WTC11 (cell line): Measurements from ENCODE around the gene EIF2B5. TPM values are rescaled to one million over a fixed set of nuclear protein-coding genes. Genes with fewer than 3 reads are reported as not detected.

Experiments used
- ATAC-seq: fragments of 200-7000 bp; cut with Tn5 transposase; 2 replicates; pipeline ENCODE4 v1.10.0; 2021; ENCODE audit warnings: mild to moderate bottlenecking, moderate library complexity
- CTCF ChIA-PET: fragments of 300-600 bp; sonication (Branson Sonifier 250); formaldehyde crosslinking; loops from one replicate; lab custom pipeline; 2021; ENCODE audit warnings: antibody characterized with exemption; lab: Charles Lee
- POLR2A ChIA-PET: fragments of 350-600 bp; sonication (Branson Sonifier 250); formaldehyde crosslinking; loops from one replicate; lab custom pipeline; 2021; ENCODE audit warnings: antibody characterized with exemption; lab: Charles Lee
- DNase-seq: peaks from one replicate; pipeline ENCODE4 v3.0.0; 2021; ENCODE audit warnings: low spot score
- H3K27ac Mint-ChIP-seq: 2 replicates; pipeline ENCODE4 v1.8.0; 2021; ENCODE audit warnings: mixed read lengths
- H3K27me3 Mint-ChIP-seq: 2 replicates; pipeline ENCODE4 v1.8.0; 2021; ENCODE audit warnings: low read depth, mild to moderate bottlenecking, moderate library complexity, mixed read lengths
- H3K36me3 Mint-ChIP-seq: 2 replicates; pipeline ENCODE4 v1.8.0; 2021; ENCODE audit warnings: mixed read lengths
- H3K4me1 Mint-ChIP-seq: 2 replicates; pipeline ENCODE4 v1.8.0; 2022; ENCODE audit warnings: mixed read lengths
- H3K4me3 Mint-ChIP-seq: 2 replicates; pipeline ENCODE4 v1.8.0; 2021; ENCODE audit warnings: mild to moderate bottlenecking, moderate library complexity, mixed read lengths
- H3K9me3 Mint-ChIP-seq: 2 replicates; pipeline ENCODE4 v1.8.0; 2021; ENCODE audit warnings: mixed read lengths
- ELF4 ChIP-seq: sonication (generic); formaldehyde crosslinking; IDR thresholded peaks from 2 replicates; pipeline ENCODE4 v1.8.1; 2022; ENCODE audit warnings: low read depth, mild to moderate bottlenecking, moderate library complexity, missing genetic modification reagents
- ESRRA ChIP-seq: sonication (generic); formaldehyde crosslinking; IDR thresholded peaks from 2 replicates; pipeline ENCODE4 v1.8.1; 2022; ENCODE audit warnings: mild to moderate bottlenecking, missing genetic modification reagents, borderline replicate concordance
- GABPB1 ChIP-seq: sonication (generic); formaldehyde crosslinking; IDR thresholded peaks from 2 replicates; pipeline ENCODE4 v1.8.1; 2023; ENCODE audit warnings: mild to moderate bottlenecking, missing genetic modification reagents
- GRHL2 ChIP-seq: fragments of 250-450 bp; sonication (Bioruptor Pico); IDR thresholded peaks from 2 replicates; pipeline ENCODE4 v1.8.0; 2022; ENCODE audit warnings: mild to moderate bottlenecking, moderate library complexity; ENCODE audit not compliant: insufficient replicate concordance, severe bottlenecking
- GTF2I ChIP-seq: fragments of 250-450 bp; sonication (Bioruptor Pico); conservative IDR thresholded peaks from 2 replicates; pipeline ENCODE4 v1.4.0; 2021; ENCODE audit warnings: mild to moderate bottlenecking
- JAZF1 ChIP-seq: fragments of 250-450 bp; sonication (Bioruptor Pico); IDR thresholded peaks from 2 replicates; pipeline ENCODE4 v1.9.0; 2021; ENCODE audit warnings: moderate library complexity, mild to moderate bottlenecking, inconsistent platforms
- MLX ChIP-seq: sonication (generic); formaldehyde crosslinking; IDR thresholded peaks from 2 replicates; pipeline ENCODE4 v1.8.1; 2023; ENCODE audit warnings: mild to moderate bottlenecking, missing genetic modification reagents, moderate library complexity
- NFATC4 ChIP-seq: fragments of 250-450 bp; sonication (Bioruptor Pico); IDR thresholded peaks from 2 replicates; pipeline ENCODE4 v1.9.0; 2021; ENCODE audit warnings: mild to moderate bottlenecking
- NFE2L1 ChIP-seq: sonication (generic); formaldehyde crosslinking; IDR thresholded peaks from 2 replicates; pipeline ENCODE4 v1.8.1; 2023; ENCODE audit warnings: missing genetic modification reagents
- NFYB ChIP-seq: sonication (generic); formaldehyde crosslinking; conservative IDR thresholded peaks from 2 replicates; pipeline ENCODE4 v1.8.0; 2022; ENCODE audit warnings: low read depth, missing genetic modification reagents
- NR3C1 ChIP-seq: sonication (generic); formaldehyde crosslinking; conservative IDR thresholded peaks from 2 replicates; pipeline ENCODE4 v1.8.1; 2023; ENCODE audit warnings: low read depth, mild to moderate bottlenecking, missing genetic modification reagents
- PRRX2 ChIP-seq: fragments of 250-450 bp; sonication (Bioruptor Pico); IDR thresholded peaks from 2 replicates; pipeline ENCODE4 v1.8.0; 2021; ENCODE audit warnings: mild to moderate bottlenecking
- SMAD4 ChIP-seq: sonication (generic); formaldehyde crosslinking; IDR thresholded peaks from 2 replicates; pipeline ENCODE4 v1.8.0; 2022; ENCODE audit warnings: mild to moderate bottlenecking, missing genetic modification reagents
- SP1 ChIP-seq: sonication (generic); formaldehyde crosslinking; conservative IDR thresholded peaks from 2 replicates; pipeline ENCODE4 v1.8.1; 2022; ENCODE audit warnings: missing genetic modification reagents
- STAT6 ChIP-seq: sonication (generic); formaldehyde crosslinking; conservative IDR thresholded peaks from 2 replicates; pipeline ENCODE4 v1.8.1; 2023; ENCODE audit warnings: mild to moderate bottlenecking, low read depth, missing genetic modification reagents, moderate library complexity
- TCF7 ChIP-seq: sonication (generic); formaldehyde crosslinking; IDR thresholded peaks from 2 replicates; pipeline ENCODE4 v1.8.0; 2022; ENCODE audit warnings: mild to moderate bottlenecking, low read depth, missing genetic modification reagents, moderate library complexity
- TP53 ChIP-seq: sonication (generic); formaldehyde crosslinking; IDR thresholded peaks from 2 replicates; pipeline ENCODE4 v1.8.1; 2023; ENCODE audit warnings: mild to moderate bottlenecking, missing genetic modification reagents
- ZNF423 ChIP-seq: fragments of 250-450 bp; sonication (Bioruptor Pico); IDR thresholded peaks from 2 replicates; pipeline ENCODE4 v2.1.2; 2022; ENCODE audit warnings: mild to moderate bottlenecking, moderate library complexity
- ZNF425 ChIP-seq: fragments of 250-450 bp; sonication (Bioruptor Pico); conservative IDR thresholded peaks from 2 replicates; pipeline ENCODE4 v1.9.0; 2021; ENCODE audit warnings: mild to moderate bottlenecking
- total RNA-seq: library from RNA; stranded (reverse); gene quantifications from 3 replicates; pipeline ENCODE4 v1.2.3, GENCODE V29; 2021
- TF ChIP-seq, protein P1 (sequence below): sonication (generic); formaldehyde crosslinking; IDR thresholded peaks from 2 replicates; pipeline ENCODE4 v1.8.1; 2022; ENCODE audit warnings: mild to moderate bottlenecking, missing genetic modification reagents, moderate library complexity, borderline replicate concordance
- TF ChIP-seq, protein P2 (sequence below): sonication (generic); formaldehyde crosslinking; IDR thresholded peaks from 2 replicates; pipeline ENCODE4 v1.8.0; 2022; ENCODE audit warnings: missing genetic modification reagents

Gene EIF2B5
- total RNA-seq, 1 experiment from 2014 or later, result 42.3 TPM

GRCh38 chr3:184129012-184129411 lies 6.1 kb upstream of the EIF2B5 start:
- Mint-ChIP-seq H3K4me3 (no peak overlapping the region), H3K27me3 (peaks cover 2% of the 10 kb centered on the region; the same call in 1 of the 2 replicates), H3K4me1 (peaks cover 10% of the 10 kb centered on the region), H3K27ac (0 out of 2 replicates have a peak overlapping the region, but pooled peaks have one; percentile 54), H3K36me3 (no peaks in the 10 kb centered on the region), H3K9me3 (no peaks in the 10 kb centered on the region)
- ATAC-seq (peak; percentile 97), DNase-seq (peak; percentile 59)
- CTCF ChIA-PET, result interaction anchor here (1.1 to 1.9 kb wide), 2 partner anchors 119 to 233 kb away, joined by 7 to 8 read pairs; no protein-coding TSS in a partner anchor
- POLR2A ChIA-PET, result no interaction called here
- TF ChIP-seq, protein P1, sequence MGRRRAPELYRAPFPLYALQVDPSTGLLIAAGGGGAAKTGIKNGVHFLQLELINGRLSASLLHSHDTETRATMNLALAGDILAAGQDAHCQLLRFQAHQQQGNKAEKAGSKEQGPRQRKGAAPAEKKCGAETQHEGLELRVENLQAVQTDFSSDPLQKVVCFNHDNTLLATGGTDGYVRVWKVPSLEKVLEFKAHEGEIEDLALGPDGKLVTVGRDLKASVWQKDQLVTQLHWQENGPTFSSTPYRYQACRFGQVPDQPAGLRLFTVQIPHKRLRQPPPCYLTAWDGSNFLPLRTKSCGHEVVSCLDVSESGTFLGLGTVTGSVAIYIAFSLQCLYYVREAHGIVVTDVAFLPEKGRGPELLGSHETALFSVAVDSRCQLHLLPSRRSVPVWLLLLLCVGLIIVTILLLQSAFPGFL, result no peak
- no peak for TF ChIP-seq TCF7
- TF ChIP-seq NFE2L1 (CRISPR knock-in tag), result no peak
- TF ChIP-seq GRHL2 (CRISPR knock-in tag), result no peak
- no peak for TF ChIP-seq ELF4 (CRISPR knock-in tag)
- no peak for TF ChIP-seq TP53 (CRISPR knock-in tag)
- no peak for TF ChIP-seq NR3C1 (CRISPR knock-in tag)
- no peak for TF ChIP-seq JAZF1 (CRISPR knock-in tag)
- no peak for TF ChIP-seq ESRRA (CRISPR knock-in tag)
- TF ChIP-seq ZNF425 (CRISPR knock-in tag), result no peak
- TF ChIP-seq STAT6 (CRISPR knock-in tag), result no peak
- no peak for TF ChIP-seq GABPB1 (CRISPR knock-in tag)
- TF ChIP-seq, protein P2, sequence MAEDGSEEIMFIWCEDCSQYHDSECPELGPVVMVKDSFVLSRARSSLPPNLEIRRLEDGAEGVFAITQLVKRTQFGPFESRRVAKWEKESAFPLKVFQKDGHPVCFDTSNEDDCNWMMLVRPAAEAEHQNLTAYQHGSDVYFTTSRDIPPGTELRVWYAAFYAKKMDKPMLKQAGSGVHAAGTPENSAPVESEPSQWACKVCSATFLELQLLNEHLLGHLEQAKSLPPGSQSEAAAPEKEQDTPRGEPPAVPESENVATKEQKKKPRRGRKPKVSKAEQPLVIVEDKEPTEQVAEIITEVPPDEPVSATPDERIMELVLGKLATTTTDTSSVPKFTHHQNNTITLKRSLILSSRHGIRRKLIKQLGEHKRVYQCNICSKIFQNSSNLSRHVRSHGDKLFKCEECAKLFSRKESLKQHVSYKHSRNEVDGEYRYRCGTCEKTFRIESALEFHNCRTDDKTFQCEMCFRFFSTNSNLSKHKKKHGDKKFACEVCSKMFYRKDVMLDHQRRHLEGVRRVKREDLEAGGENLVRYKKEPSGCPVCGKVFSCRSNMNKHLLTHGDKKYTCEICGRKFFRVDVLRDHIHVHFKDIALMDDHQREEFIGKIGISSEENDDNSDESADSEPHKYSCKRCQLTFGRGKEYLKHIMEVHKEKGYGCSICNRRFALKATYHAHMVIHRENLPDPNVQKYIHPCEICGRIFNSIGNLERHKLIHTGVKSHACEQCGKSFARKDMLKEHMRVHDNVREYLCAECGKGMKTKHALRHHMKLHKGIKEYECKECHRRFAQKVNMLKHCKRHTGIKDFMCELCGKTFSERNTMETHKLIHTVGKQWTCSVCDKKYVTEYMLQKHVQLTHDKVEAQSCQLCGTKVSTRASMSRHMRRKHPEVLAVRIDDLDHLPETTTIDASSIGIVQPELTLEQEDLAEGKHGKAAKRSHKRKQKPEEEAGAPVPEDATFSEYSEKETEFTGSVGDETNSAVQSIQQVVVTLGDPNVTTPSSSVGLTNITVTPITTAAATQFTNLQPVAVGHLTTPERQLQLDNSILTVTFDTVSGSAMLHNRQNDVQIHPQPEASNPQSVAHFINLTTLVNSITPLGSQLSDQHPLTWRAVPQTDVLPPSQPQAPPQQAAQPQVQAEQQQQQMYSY, result no peak
- TF ChIP-seq PRRX2 (CRISPR knock-in tag), result no peak
- no peak for TF ChIP-seq NFATC4 (CRISPR knock-in tag)

- Mint-ChIP-seq H3K4me3 (no peak overlapping the region), H3K36me3 (0 out of 2 replicates have a peak, but pooled peaks cover 3% of the 10 kb centered on the region), H3K27me3 (no peaks in the 10 kb centered on the region), H3K27ac (no peak overlapping the region), H3K9me3 (no peaks in the 10 kb centered on the region), H3K4me1 (peaks cover 22% of the 10 kb centered on the region)
- ChIA-PET CTCF (interaction anchor here (2.8 kb wide), 1 partner anchor 248 kb away, joined by 11 read pairs; the partner anchor contains the start of gene PARL), POLR2A (no interaction called here)
- DNase-seq (no peak), ATAC-seq (no peak)
- TF ChIP-seq SP1, result no peak
- TF ChIP-seq NFE2L1 (CRISPR knock-in tag), result no peak
- no peak for TF ChIP-seq ZNF423
- no peak for TF ChIP-seq SMAD4 (CRISPR knock-in tag)
- no peak for TF ChIP-seq GTF2I (CRISPR knock-in tag)
- no peak for TF ChIP-seq TCF7
- no peak for TF ChIP-seq NFYB (CRISPR knock-in tag)
- TF ChIP-seq MLX (CRISPR knock-in tag), result no peak
Measured at GRCh38 chr3:184132945-184133344, 2.2 kb upstream of the EIF2B5 start.
